ENCODE data around the gene EHD3.

DNA sequence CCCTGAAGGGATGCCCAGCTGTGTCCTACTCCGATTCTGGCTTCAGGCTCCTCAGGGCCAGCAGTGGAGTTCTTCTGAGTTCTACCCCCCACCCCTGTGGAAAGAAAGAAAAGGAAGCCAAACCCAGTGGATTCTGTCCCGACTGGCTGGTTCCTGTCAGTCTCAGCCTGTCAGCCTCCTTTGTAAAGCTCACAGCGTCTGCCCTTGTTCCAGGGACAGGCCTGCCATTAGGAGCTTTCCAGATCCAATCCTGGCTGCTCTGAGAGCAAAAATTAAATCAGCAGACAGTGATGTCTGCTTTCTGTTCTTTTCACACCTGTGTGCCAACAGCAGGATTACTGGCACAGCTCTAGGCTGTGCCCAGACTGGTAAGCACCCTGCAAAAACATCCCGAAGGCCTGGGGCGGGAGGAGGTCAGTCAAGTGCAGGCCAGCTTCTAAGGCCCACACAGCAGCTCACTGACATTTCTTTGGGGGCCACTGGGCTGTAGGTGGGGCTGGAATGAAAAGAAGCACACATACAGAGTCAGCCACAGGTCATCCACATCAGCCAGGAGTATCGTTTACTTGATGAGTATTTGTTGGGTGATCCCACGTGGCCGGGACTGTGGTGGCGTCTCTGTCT is 69.1 kb downstream of the EHD3 start:
- TF ChIP-seq POLR2A (IDR thresholded peaks at IDR 0.05; ENCODE audit: low read length) (no peak), GATA1 (IDR thresholded peaks at IDR 0.05; ENCODE audit: low read depth, low read length) (no peak)
